Neural crest cell (in vitro differentiated cells): Measurements from ENCODE around the gene ELOVL6. TPM values are rescaled to one million over a fixed set of nuclear protein-coding genes. Genes with fewer than 3 reads are reported as not detected.
"Not testable (repeated sequence)": the region's sequence is repeated elsewhere in the genome, so short reads cannot be mapped to it uniquely, and the experiment has no call there.

Experiments
- DNase-seq: peaks from one replicate; pipeline ENCODE4 v3.0.0; 2021; ENCODE audit warnings: low read depth, mixed read lengths, low spot score
- H3K27ac Mint-ChIP-seq: one replicate; pipeline ENCODE4 v1.8.0; 2021; ENCODE audit warnings: mild to moderate bottlenecking, mixed read lengths; ENCODE audit not compliant: unreplicated experiment
- H3K27me3 Mint-ChIP-seq: 2 replicates; pipeline ENCODE4 v1.8.0; 2021; ENCODE audit warnings: low read depth, mild to moderate bottlenecking, mixed read lengths
- H3K36me3 Mint-ChIP-seq: 2 replicates; pipeline ENCODE4 v1.8.0; 2021; ENCODE audit warnings: low read depth, mild to moderate bottlenecking, mixed read lengths
- H3K4me1 Mint-ChIP-seq: 2 replicates; pipeline ENCODE4 v1.8.0; 2021; ENCODE audit warnings: mixed read lengths
- H3K4me3 Mint-ChIP-seq: one replicate; pipeline ENCODE4 v1.8.0; 2021; ENCODE audit warnings: mild to moderate bottlenecking, mixed read lengths
- H3K9me3 Mint-ChIP-seq: 2 replicates; pipeline ENCODE4 v1.8.0; 2021; ENCODE audit warnings: mixed read lengths
- CTCF ChIP-seq: fragments of 200-600 bp; sonication (generic); conservative IDR thresholded peaks from 2 replicates; pipeline ENCODE4 v1.5.0; 2021; ENCODE audit warnings: antibody characterized with exemption, mild to moderate bottlenecking
- total RNA-seq: library from RNA; stranded (reverse); gene quantifications from 2 replicates; pipeline ENCODE4 v1.2.1, GENCODE V29; 2021

ELOVL6 gene
- total RNA-seq, 1 donor from 2014 or later = 105 TPM

- peaks cover 2% of the 10 kb centered on the region for H3K9me3 Mint-ChIP-seq
- H3K27me3 Mint-ChIP-seq = peaks cover 3% of the 10 kb centered on the region
- H3K4me3 Mint-ChIP-seq = no peak overlapping the region
- DNase-seq = no peak
- no peaks in the 10 kb centered on the region for H3K4me1 Mint-ChIP-seq
- H3K36me3 Mint-ChIP-seq = no peaks in the 10 kb centered on the region
- TF ChIP-seq CTCF = no peak
- no peak overlapping the region for H3K27ac Mint-ChIP-seq
These were observed 33.5 kb upstream of the ELOVL6 start for GRCh38 chr4:110231869-110232268.

- no peaks in the 10 kb centered on the region for H3K36me3 Mint-ChIP-seq
- TF ChIP-seq CTCF = no peak
- peaks cover 5% of the 10 kb centered on the region for H3K9me3 Mint-ChIP-seq
- H3K27ac Mint-ChIP-seq = no peak overlapping the region
- no peak for DNase-seq
- H3K27me3 Mint-ChIP-seq = peaks cover 3% of the 10 kb centered on the region
- no peaks in the 10 kb centered on the region for H3K4me1 Mint-ChIP-seq
- H3K4me3 Mint-ChIP-seq = no peak overlapping the region
These were observed 30.9 kb upstream of the ELOVL6 start for GRCh38 chr4:110229266-110229665.

- H3K4me1 Mint-ChIP-seq = no peaks in the 10 kb centered on the region
- no peak for TF ChIP-seq CTCF
- no peaks in the 10 kb centered on the region for H3K27me3 Mint-ChIP-seq
- H3K27ac Mint-ChIP-seq = no peak overlapping the region
- no peaks in the 10 kb centered on the region for H3K36me3 Mint-ChIP-seq
- DNase-seq = no peak
- peaks cover 3% of the 10 kb centered on the region for H3K9me3 Mint-ChIP-seq
- H3K4me3 Mint-ChIP-seq = no peak overlapping the region
These were observed 26.4 kb upstream of the ELOVL6 start for GRCh38 chr4:110224812-110225211.

GRCh38 chr4:110224142-110224541 lies 25.7 kb upstream of the ELOVL6 start:
- H3K27me3 Mint-ChIP-seq = no peaks in the 10 kb centered on the region
- TF ChIP-seq CTCF = no peak
- no peak overlapping the region for H3K27ac Mint-ChIP-seq
- H3K4me1 Mint-ChIP-seq = no peaks in the 10 kb centered on the region
- DNase-seq = no peak
- peaks cover 6% of the 10 kb centered on the region for H3K9me3 Mint-ChIP-seq
- H3K36me3 Mint-ChIP-seq = no peaks in the 10 kb centered on the region
- no peak overlapping the region for H3K4me3 Mint-ChIP-seq

- H3K27ac Mint-ChIP-seq, H3K4me1 Mint-ChIP-seq, H3K4me3 Mint-ChIP-seq, H3K9me3 Mint-ChIP-seq, H3K36me3 Mint-ChIP-seq, H3K27me3 Mint-ChIP-seq, DNase-seq: not testable (repeated sequence)
These were observed 20.5 kb upstream of the ELOVL6 start for GRCh38 chr4:110218935-110219334.

GRCh38 chr4:110217181-110217580 lies 18.8 kb upstream of the ELOVL6 start:
- H3K9me3 Mint-ChIP-seq, H3K4me3 Mint-ChIP-seq, H3K4me1 Mint-ChIP-seq, H3K36me3 Mint-ChIP-seq, DNase-seq, H3K27me3 Mint-ChIP-seq: not testable (repeated sequence)
- peak overlapping the region; percentile 20 for H3K27ac Mint-ChIP-seq

- no peak for DNase-seq
- H3K27me3 Mint-ChIP-seq = no peaks in the 10 kb centered on the region
- peaks cover 4% of the 10 kb centered on the region for H3K4me1 Mint-ChIP-seq
- no peak overlapping the region for H3K27ac Mint-ChIP-seq
- peaks cover 3% of the 10 kb centered on the region for H3K36me3 Mint-ChIP-seq
- no peak for TF ChIP-seq CTCF
- H3K4me3 Mint-ChIP-seq = no peak overlapping the region
- peaks cover 9% of the 10 kb centered on the region for H3K9me3 Mint-ChIP-seq
These were observed 17.7 kb upstream of the ELOVL6 start for GRCh38 chr4:110216129-110216528.
